H1 (cell line): ENCODE data around the gene BARX1. TPM values are rescaled to one million over a fixed set of nuclear protein-coding genes. Genes with fewer than 3 reads are reported as not detected.

Experiments used
- BRCA1 ChIP-seq: IDR thresholded peaks from 2 replicates; pipeline ENCODE4 v1.6.1; 2012; ENCODE audit warnings: low read depth, low read length, improper control_type of control experiment
- CHD2 ChIP-seq: IDR thresholded peaks from 2 replicates; pipeline ENCODE4 v1.6.1; 2012; ENCODE audit warnings: low read length, improper control_type of control experiment
- SRF ChIP-seq: IDR thresholded peaks from 2 replicates; pipeline ENCODE4 v1.6.1; 2011; ENCODE audit warnings: mild to moderate bottlenecking, low read depth, low read length, moderate library complexity
- polyA plus RNA-seq, 7 experiments: library from polyadenylated mRNA; depleted of rRNA in 3 of 7; stranded (reverse) in 5 of 7; unstranded in 2 of 7; fragments of >200 nt in 5 of 7; fragments of 200-250 nt in 2 of 7; gene quantifications; 1 replicate in 5 of 7; 2 replicates in 1 of 7; 4 replicates in 1 of 7; pipeline versions ENCODE4 v1.2.1 to v1.2.3, GENCODE V29; 2011 to 2013; ENCODE audit warnings: missing spikeins in 2 of 7, mixed read lengths in 2 of 7
- total RNA-seq: library from RNA; stranded (reverse); fragmentation: NEBNext Ultra II Directional; extraction: Animal tissue kit (Norgen Biotek cat#: 25700); gene quantifications from 2 replicates; pipeline ENCODE4 v1.2.1, GENCODE V29; 2021

BARX1 gene
- total and polyA plus RNA-seq, 2 of the 8 experiments (the other 6 are each of a cell fraction or from before 2014, with no cell fraction given), result 0.79 to 2.6 TPM

- no peak for TF ChIP-seq BRCA1
- TF ChIP-seq SRF, result no peak
- no peak for TF ChIP-seq CHD2
These were observed 18.0 kb downstream of the BARX1 start (continued) for GRCh38 chr9:93937193-93937592.
